HG03139 (cell line): ENCODE data around the gene RGL1.

ENCODE experiments used
- ATAC-seq: cut with Tn5 transposase; IDR thresholded peaks from one replicate; pipeline ENCODE4 v1.9.1; 2021; ENCODE audit not compliant: unreplicated experiment

The RGL1 gene

DNA sequence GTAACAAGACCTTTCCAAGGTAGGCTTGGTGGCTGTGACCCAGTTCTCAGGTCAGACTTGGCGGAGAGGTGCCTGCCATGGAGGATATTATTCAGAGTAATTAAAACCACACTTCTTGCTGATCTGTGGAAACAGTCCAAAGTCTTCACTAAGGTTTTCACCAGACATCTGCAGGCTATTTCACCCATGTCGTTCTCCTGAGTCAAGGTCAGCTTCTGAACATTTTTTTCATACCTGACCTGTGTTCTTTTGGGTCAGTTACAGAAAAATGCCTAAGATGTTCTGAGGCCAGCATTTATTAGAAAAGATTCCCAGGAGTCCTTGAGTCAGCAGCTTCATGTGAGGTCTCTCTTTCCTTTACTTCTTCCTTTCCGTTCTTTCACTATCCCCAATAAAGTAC is 54.9 kb downstream of the RGL1 start:
- no peak for ATAC-seq

DNA sequence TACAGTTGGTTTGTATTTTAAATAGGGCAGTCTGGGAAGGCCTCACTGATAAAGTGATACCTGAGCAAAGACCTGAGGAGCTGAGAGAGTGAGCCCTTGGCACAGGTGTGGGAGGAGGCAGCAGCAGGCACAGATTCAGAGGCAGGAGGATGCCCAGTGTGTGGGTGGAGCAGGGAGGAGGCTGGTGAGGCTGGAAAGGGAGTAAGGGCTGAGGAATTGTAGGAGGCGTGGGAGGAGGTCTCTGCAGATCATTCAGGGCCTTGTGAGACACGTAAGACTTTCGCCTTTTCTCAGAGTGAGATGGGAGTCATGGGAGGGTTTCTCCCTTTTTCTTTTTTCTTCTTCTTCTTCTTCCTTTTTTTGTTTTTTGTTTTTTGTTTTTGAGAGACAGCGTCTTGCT is 58.0 kb downstream of the RGL1 start:
- no peak for ATAC-seq

DNA sequence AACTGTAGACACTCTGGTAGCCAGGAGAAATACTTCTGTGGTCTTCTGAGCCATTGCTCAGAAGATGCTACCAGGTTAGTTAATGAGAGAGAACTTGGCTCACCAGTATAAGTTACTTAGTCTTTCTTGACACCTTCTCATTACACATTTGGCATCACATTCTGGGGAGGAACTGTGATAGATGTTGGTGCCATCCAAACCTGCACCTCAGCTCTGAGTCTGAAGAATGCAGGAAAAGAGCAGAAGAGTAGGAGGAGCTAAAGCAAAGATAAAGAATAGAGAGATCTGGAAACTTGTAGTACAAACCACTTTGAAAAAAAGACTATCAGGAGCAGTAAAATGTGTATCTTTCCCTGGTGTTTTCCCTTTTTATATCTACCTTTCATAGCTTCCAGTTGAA is 58.9 kb downstream of the RGL1 start:
- ATAC-seq = no peak

- ATAC-seq = no peak
Measured at GRCh38 chr1:183864611-183865010, 59.7 kb downstream of the RGL1 start.

DNA sequence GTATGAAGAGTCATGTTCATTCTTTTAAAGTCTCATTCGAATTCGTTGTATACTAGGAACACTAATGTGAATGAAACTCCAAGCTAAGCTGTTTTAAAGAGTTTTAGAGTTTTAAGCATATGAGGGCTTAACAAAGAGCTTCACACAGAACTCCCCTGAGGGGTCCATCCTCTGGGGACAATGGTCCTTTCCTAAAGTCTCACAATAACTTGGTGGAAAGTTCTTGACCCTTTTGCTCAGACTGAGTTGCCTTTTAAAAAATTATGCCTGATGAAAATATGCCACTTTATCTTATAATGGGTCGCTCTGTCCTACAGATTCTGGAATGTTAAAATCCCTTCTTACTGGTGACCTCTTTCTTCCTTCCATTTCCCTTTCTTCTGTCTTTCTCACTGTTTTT is 64.3 kb downstream of the RGL1 start:
- no peak for ATAC-seq

GRCh38 chr1:183869664-183870063 is 64.7 kb downstream of the RGL1 start:
- no peak for ATAC-seq

GRCh38 chr1:183870351-183871077 is 65.6 kb downstream of the RGL1 start:
- ATAC-seq = no peak

DNA sequence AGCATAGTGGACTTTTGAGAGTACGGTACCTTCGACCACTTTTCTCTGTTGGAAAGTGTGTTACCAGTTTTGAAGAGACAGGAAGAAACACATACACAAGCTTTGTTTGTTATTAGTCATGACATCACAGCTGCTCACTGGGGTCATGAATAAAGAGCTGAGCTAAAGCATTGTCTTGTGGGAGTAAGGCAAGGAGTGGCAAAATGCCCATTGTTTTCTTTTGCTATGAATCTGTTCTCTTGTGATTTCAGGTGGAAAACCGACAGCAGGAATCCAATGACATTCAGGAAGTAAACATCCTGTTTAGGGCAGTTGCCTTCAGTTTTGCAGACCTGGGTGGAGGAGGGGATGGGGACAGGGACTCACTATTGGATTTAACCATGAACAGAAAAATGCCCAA is 66.2 kb downstream of the RGL1 start:
- no peak for ATAC-seq

DNA sequence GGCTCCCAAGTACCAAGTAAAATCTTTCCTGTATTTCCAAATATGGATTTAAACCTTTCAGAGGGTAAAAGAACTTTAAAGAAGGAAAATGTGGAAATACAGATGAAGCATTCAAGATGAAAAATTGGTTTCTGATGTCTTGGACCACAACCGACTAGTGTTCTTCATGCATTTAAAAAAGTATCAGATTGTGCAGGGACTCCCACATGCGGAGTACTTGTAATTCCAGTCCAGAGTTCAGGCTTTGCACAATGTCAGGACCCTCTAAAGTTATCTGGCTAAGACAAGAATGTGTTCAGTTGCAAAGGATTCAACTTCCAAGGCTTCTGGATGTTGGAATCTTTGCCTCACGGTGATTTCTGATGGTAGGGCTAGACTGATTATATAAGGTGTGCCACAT is 66.7 kb downstream of the RGL1 start:
- ATAC-seq = no peak

- no peak for ATAC-seq
Measured at GRCh38 chr1:183872403-183872802, 67.5 kb downstream of the RGL1 start.

GRCh38 chr1:183873642-183874041 is 68.7 kb downstream of the RGL1 start:
- ATAC-seq = no peak

DNA sequence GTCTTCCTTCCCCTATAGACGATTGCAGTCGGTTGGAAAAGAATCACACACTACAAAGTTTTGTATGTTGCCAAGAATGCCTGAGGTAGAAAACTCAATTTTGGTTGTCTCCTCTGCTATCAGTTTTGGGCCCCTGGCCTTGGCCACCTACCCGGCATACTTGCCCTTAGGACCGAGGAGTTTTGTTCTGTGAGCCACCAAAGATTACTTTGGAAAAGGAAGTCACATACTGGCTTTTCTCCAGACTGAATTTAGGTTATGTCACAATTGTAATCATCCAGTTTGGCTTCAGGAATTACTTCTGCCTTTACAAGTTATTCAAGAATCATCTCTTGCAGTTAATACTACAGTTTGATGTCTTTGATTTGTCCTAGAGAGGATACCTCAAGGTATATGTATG is 71.4 kb downstream of the RGL1 start:
- ATAC-seq = no peak

DNA sequence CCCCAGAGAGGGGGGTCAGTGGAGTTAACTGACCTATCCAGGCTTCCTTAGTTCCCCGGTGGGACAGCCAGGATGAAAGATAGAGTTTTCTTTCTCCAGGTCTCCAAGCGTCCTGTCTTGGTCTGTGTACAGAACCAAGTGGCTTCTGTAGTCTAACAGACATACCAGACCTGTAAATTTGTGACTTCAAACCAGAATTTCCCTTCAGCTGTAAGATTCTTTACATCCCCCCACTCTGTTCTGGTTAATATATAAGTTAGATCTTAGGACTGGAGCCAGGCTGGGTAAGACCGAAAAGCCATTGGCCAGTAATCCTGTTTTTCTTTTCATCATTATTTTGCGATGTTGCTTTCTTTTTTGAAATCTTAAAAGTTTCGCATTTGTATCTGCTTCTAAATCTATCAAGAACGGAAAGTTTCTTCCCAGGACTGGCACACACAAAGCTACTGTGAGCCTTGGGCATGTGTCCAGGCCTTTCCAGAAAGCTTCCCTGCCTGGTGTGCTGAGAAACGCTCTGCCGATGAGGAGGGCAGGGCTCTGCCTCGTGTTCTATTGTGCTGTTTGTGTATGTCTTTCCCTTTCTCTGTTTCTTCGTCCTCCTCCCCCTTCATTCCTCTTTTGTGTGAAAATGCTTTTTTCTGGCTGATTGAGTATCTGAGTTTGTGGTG is 72.3 kb downstream of the RGL1 start:
- no peak for ATAC-seq

- no peak for ATAC-seq
Measured at GRCh38 chr1:183879494-183879893, 74.6 kb downstream of the RGL1 start.

GRCh38 chr1:183879966-183880365 is 75.0 kb downstream of the RGL1 start:
- no peak for ATAC-seq

GRCh38 chr1:183880531-183881243 is 75.8 kb downstream of the RGL1 start:
- ATAC-seq = no peak

GRCh38 chr1:183881387-183882131 is 76.6 kb downstream of the RGL1 start:
- ATAC-seq = no peak

DNA sequence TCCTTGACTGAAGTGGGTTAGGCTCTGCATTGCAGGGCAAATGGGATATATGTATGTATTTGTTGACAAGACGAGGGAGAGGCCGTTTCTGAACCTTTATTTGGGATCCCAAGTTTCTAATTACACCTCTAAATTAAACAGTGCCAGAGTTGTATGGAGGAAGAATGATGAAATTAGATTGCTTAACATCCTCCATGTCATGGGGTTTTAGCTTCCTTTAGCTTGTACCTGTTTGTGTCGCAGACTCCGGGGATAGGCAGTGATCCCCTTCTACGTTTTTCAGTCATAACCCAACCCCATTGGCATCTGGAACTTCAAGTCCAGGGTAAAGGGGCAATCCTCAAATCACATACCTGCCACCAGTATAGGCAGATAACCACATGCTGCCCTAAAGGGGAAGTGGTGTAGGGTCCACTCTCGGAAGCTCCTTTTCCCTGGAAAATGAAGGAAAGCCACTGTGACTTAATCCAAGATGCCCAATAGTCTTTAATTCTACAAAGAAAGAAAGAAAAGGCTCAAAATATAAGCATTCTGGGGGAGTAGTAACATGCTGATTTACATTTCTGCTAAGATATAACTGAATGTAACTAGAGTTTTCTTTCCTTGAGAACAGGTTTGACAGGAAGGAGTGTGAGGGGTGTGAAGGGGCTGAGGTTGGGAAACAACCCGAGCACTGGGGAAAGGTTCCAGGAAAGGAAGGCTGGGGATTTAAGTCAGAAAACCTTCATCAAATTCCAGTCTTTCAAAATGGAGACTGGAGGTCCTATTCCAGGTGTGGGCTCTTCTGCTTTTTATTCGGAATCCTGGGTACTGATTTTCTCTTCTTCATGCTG is 77.6 kb downstream of the RGL1 start:
- ATAC-seq = no peak

GRCh38 chr1:183883623-183884022 is 78.7 kb downstream of the RGL1 start:
- ATAC-seq = no peak

- no peak for ATAC-seq
Measured at GRCh38 chr1:183884526-183884925, 79.6 kb downstream of the RGL1 start.
